ENCODE results near the gene PAK6. TPM values are rescaled to one million over a fixed set of nuclear protein-coding genes. Genes with fewer than 3 reads are reported as not detected.

Gene PAK6
- total RNA-seq, 1 experiment from 2014 or later: not detected

DNA sequence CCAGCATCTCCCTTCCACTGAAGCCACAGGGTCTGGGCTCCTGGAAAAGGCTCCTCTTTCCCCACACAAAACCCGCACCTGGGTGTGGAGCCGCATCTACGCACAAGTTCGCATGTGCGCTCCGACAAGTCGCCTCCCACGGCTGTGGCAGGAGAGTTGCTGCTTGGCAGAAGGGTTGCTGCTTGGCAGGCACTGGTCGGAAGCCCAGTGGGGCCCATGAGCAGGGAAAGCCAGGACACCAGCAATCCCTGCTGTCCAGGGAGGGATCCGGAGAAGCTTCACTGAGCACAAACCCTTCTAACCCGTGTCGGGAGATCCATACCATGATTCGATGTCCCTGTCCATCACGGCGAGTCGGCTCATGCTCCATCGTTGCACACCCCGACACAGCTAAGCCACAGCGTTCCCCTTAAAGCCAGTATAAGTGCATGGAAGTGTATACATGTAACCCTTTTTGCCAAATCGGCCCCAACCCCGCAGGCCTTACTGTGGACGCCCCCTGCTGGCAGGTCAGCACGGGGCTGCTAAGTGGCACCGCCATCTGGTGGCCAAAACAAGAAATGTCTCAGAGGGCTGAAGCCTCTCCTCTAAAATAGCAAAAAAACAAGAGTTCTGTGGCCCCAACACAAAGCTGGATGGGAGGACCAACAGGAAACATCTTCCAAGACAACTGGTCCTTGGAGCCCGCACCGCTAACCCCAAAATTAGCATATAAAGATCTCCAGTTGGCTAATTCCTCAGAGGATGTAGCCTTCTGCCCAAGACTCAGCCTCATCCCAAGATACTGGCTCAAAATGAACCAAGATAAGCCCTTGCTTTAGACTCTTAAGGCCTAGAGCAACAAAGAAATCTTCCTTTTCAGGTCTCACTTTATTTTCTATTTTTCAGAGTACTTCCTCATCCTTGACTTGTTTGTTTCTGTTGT is 35.7 kb downstream of the PAK6 start:
- no peaks in the 10 kb centered on the region for H3K9me3 ChIP-seq (replicated peaks)
- H3K4me1 ChIP-seq: peaks cover 20% of the 10 kb centered on the region
- H3K4me3 ChIP-seq: no peak overlapping the region
- no peaks in the 10 kb centered on the region for H3K36me3 ChIP-seq
- no peak overlapping the region for H3K27ac ChIP-seq
- no peaks in the 10 kb centered on the region for H3K27me3 ChIP-seq
- DNase-seq: peak; percentile 79 to 90

DNA sequence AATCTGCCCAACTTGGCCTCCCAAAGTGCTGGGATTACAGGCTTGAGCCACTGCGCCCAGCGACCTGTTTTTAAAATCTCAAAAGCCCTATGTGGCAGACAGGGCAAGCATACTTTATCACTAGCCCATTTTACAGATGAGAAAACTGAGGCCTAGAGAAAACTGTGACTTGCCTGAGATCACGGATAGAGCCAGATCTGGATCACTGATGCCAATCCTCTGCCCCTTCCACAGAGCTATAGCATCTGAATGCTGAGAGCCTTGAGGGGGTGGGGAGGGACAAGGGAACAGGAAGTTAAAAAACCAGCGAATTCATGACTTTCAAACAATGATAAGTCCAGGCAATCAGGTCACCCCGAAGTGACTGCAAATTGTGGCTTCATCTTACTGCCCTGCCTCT is 36.7 kb downstream of the PAK6 start:
- no peaks in the 10 kb centered on the region for H3K9me3 ChIP-seq (replicated peaks)
- H3K27me3 ChIP-seq: no peaks in the 10 kb centered on the region
- peaks cover 20% of the 10 kb centered on the region for H3K4me1 ChIP-seq
- no peaks in the 10 kb centered on the region for H3K36me3 ChIP-seq
- no peak for DNase-seq
- H3K4me3 ChIP-seq: no peak overlapping the region
- no peak overlapping the region for H3K27ac ChIP-seq

DNA sequence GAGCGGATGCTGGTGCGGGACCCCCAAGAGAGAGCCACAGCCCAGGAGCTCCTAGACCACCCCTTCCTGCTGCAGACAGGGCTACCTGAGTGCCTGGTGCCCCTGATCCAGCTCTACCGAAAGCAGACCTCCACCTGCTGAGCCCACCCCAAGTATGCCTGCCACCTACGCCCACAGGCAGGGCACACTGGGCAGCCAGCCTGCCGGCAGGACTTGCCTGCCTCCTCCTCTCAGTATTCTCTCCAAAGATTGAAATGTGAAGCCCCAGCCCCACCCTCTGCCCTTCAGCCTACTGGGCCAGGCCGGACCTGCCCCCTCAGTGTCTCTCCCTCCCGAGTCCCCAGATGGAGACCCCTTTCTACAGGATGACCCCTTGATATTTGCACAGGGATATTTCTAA is 37.1 kb downstream of the PAK6 start:
- H3K36me3 ChIP-seq: no peaks in the 10 kb centered on the region
- H3K27ac ChIP-seq: no peak overlapping the region
- H3K4me1 ChIP-seq: peaks cover 20% of the 10 kb centered on the region
- no peaks in the 10 kb centered on the region for H3K9me3 ChIP-seq (replicated peaks)
- H3K27me3 ChIP-seq: no peaks in the 10 kb centered on the region
- no peak for DNase-seq
- H3K4me3 ChIP-seq: no peak overlapping the region

DNA sequence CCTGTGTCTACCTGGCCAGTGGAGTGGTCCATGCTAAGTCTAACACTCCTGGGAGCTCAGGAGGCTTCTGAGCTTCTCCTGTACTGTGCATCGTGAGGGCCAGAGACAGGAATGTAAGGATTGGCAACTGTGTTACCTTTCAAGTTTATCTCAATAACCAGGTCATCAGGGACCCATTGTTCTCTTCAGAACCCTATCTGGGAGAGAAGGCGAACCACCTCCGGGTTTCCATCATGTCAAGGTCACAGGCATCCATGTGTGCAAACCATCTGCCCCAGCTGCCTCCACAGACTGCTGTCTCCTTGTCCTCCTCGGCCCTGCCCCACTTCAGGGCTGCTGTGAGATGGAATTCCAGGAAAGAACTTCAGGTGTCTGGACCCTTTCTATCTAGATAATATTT is 38.1 kb downstream of the PAK6 start:
- H3K36me3 ChIP-seq: no peaks in the 10 kb centered on the region
- no peaks in the 10 kb centered on the region for H3K9me3 ChIP-seq (replicated peaks)
- peaks cover 20% of the 10 kb centered on the region for H3K4me1 ChIP-seq
- DNase-seq: no peak
- no peaks in the 10 kb centered on the region for H3K27me3 ChIP-seq
- no peak overlapping the region for H3K27ac ChIP-seq
- no peak overlapping the region for H3K4me3 ChIP-seq

DNA sequence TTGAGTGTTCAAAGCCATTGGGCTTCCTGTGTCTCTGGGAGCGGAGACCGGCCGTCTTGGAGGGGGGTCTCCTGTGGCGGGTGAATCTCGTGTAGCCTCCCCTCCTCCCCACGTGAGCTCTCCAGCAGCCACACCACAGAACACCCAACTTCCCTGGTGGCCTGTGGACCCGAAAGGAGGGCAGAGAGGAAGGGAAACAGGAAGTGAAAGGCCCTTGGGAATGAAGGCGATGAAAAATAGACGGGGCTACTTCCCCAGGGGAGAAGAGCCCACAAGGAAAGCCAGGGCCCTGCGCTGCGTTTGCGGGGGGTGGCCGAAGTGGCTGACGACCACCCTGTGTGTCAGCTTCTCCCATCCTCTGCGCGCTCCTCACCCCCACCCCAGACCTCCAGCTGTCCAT is 38.6 kb downstream of the PAK6 start:
- Histone ChIP-seq H3K36me3 (no peaks in the 10 kb centered on the region), H3K4me3 (peak overlapping the region; percentile 45), H3K9me3 (replicated peaks) (no peaks in the 10 kb centered on the region), H3K4me1 (peaks cover 20% of the 10 kb centered on the region), H3K27ac (no peak overlapping the region), H3K27me3 (no peaks in the 10 kb centered on the region)
- DNase-seq: peak in 1 of 2 experiments; percentile 34

DNA sequence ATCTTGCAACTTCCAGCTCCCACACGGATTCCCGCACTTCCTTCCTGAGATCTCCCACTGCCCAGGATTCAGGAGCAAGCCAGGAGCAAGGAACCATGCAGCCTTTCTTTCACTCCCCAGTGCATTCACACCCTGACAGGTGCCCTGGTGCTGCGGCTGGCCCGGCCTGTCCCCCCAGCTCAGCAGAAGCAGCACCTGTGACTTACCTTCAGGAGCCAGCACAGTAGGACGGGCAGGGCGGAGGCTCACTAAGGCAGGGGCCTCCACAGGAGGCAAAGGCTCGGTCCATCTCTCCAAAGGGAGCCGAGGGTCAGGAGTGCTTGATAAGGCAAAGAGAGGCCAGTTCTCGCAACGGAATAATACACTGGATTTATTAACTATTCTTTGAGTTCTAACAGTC is 39.2 kb downstream of the PAK6 start:
- Histone ChIP-seq H3K9me3 (replicated peaks) (no peaks in the 10 kb centered on the region), H3K27ac (no peak overlapping the region), H3K36me3 (no peaks in the 10 kb centered on the region), H3K4me1 (peaks cover 20% of the 10 kb centered on the region), H3K27me3 (no peaks in the 10 kb centered on the region), H3K4me3 (peak overlapping the region; percentile 45)
- no peak for DNase-seq

DNA sequence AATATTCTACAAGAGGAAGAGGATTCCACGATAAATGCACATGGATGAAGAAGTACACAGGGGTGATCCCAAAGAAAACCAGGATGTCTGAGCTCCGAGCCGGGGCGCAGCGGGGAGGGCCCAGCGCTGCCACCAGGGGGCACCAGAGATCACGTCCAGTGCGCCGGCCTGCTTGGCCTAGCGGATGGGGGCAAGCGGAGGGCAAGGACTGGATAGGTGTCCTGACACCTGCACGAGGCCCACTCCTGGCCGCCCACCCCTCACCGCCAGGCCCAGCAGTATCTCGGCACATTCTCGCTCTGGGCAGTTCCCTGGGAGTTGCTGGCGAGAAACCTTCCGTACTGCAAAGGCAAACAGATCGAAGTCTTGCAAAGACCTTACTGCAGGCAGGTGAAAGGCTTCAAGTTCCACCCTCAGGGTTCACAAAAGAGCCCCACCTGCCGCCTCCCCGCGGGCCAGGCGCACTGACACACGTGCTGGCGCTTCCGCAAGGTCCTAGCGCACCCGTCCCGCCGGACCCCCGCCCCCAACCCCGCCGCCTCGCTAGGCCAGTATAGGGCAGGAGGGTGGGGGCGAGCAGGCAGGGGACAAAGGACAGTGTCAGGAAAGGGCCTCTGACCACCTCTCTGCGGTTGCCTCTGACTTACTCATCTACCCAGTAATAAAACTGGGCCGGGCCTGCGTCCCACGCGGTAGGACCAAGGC is 40.7 kb downstream of the PAK6 start:
- Histone ChIP-seq H3K9me3 (replicated peaks) (no peaks in the 10 kb centered on the region), H3K4me3 (no peak overlapping the region; the same call in 1 of the 2 replicates), H3K4me1 (peaks cover 20% of the 10 kb centered on the region), H3K36me3 (no peaks in the 10 kb centered on the region), H3K27me3 (no peaks in the 10 kb centered on the region), H3K27ac (no peak overlapping the region)
- DNase-seq: peak; percentile 66 to 79

DNA sequence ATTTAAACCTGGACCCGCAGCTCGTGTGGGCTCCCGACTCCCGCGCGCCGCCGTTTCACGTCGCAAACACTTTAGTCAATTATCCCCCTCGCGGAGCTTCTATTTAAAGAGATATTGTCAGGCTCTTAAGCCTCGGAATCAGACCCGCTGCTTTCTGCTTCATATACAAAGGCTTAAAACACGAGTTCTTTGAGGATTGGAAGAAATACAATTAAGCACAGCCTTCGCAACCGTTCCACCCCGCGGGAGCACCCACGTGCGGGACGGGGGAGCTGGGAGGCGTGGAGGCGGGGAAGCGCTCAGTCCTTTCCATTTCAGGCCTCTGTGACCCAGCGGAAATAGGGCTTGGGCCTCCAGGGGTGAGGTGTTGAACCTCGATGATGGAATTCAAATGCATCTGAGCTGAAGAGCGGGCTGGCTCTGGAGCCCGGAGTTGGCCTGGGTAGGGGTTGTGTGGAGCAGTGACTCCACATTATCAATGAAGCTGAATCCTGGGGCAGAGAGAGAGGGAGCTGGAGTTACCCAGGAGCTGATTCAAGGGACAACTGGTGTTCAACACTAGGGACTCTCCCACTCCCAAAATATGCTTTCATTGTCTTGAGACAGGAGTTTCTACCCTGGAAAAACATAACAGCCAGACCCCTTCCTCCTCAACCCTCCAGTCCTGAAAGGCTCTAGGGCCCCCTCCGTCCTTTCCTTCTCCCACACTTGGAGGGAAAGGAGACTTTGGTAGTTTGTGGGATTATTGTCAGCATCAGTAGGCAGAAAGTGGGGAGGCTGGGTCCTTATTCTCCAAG is 41.6 kb downstream of the PAK6 start:
- Histone ChIP-seq H3K27me3 (no peaks in the 10 kb centered on the region), H3K4me3 (no peak overlapping the region), H3K4me1 (peaks cover 25% of the 10 kb centered on the region), H3K36me3 (no peaks in the 10 kb centered on the region), H3K27ac (no peak overlapping the region), H3K9me3 (replicated peaks) (no peaks in the 10 kb centered on the region)
- no peak for DNase-seq

DNA sequence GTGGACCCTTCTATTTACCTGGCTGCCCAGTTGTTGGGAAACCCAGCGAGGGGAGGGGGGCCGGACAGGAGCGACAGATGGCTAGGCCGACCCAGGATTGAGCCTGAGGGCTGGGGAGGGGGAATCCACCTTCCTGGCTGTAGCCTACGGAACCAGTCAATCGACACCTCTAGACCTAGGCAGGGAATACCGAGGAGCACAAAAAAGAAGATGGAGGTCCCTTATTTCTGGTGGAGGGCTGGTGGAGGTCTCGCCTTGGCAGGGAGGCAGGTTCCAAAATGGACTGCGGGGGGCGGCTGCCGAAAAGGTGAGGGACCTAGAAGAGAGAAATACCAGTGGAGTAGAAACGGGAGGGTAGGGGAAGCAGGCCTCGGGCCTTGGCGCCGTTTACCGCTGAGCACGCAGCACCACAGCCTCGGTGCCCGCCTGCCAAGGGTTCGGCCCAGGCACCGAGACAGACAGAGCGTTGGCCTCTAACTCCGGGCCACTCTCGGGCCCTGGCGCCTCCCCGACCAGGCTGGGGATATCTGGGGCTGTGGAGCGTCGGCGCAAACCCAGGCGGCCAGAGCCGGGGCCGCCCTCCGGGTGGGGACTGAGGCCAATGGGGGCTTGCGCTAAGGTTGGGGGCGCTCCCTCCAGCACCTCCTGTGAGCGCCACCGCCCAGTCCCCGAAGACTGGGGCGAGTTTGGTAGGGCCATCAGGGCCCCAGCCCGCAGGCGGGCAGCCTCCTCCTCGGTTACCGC is 42.4 kb downstream of the PAK6 start:
- no peak for DNase-seq
- H3K4me3 ChIP-seq: no peak overlapping the region
- H3K27ac ChIP-seq: no peak overlapping the region
- no peaks in the 10 kb centered on the region for H3K9me3 ChIP-seq (replicated peaks)
- H3K4me1 ChIP-seq: peaks cover 32% of the 10 kb centered on the region
- H3K36me3 ChIP-seq: no peaks in the 10 kb centered on the region
- no peaks in the 10 kb centered on the region for H3K27me3 ChIP-seq

DNA sequence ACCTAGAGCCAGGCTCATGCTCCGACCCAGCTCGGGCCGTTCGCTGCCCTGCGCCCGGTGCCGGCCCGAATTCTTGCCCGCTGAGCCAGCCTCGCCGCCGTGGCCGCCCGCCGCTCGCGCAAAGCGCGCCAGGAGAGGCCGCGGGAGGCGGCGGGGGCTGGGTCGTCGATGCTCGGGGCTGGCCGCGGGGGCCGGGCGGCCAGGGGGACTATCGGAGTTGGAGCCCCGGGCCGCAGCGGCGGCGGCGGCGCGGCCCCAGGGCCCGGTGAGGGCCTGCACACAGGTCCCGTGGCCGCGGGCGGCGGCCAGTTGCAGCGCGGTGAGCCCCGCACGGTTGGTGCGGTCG is 42.9 kb downstream of the PAK6 start:
- Histone ChIP-seq H3K27me3 (no peaks in the 10 kb centered on the region), H3K27ac (no peak overlapping the region), H3K36me3 (no peaks in the 10 kb centered on the region), H3K9me3 (replicated peaks) (no peaks in the 10 kb centered on the region), H3K4me1 (peaks cover 36% of the 10 kb centered on the region), H3K4me3 (no peak overlapping the region)
- no peak for DNase-seq

DNA sequence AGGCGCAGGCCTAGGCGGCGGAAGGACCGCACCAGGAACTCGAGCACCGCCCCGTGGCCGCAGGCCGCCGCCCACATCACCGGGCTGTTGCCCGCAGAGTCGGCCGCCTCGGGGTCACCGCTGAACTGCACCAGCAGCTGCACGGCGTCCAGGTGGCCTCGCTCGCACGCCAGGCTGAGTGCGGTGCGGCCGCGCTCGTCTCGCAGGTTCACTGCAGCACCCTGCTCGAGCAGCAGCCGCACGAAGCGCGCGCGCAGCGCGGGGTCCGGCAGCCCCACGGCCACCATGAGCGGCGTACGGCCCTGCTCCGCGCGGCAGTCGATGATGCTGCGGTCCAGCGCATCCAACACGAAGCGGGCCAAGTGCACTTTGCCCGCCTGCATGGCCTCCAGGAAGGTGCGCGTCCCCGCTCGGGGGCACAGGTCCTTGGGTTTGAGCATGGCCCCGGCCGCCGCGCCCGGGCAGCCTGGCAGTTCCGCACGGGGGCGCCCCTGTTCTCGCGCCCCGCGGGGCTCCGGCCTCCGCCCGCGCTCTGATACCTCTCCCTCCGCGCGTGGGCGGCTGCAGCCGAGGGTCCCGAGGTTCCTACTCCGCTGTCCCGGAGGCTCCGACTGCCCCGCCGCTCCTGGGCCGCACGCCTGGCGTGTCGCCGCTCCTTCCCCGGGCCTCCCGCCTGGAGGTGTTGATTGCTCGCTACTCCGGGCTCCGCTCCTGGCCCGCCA is 43.4 kb downstream of the PAK6 start:
- DNase-seq: peak in 1 of 2 experiments; percentile 34
- Histone ChIP-seq H3K9me3 (replicated peaks) (no peaks in the 10 kb centered on the region), H3K4me3 (peak overlapping the region; percentile 60), H3K36me3 (no peaks in the 10 kb centered on the region), H3K27ac (no peak overlapping the region), H3K4me1 (peaks cover 40% of the 10 kb centered on the region), H3K27me3 (no peaks in the 10 kb centered on the region)

DNA sequence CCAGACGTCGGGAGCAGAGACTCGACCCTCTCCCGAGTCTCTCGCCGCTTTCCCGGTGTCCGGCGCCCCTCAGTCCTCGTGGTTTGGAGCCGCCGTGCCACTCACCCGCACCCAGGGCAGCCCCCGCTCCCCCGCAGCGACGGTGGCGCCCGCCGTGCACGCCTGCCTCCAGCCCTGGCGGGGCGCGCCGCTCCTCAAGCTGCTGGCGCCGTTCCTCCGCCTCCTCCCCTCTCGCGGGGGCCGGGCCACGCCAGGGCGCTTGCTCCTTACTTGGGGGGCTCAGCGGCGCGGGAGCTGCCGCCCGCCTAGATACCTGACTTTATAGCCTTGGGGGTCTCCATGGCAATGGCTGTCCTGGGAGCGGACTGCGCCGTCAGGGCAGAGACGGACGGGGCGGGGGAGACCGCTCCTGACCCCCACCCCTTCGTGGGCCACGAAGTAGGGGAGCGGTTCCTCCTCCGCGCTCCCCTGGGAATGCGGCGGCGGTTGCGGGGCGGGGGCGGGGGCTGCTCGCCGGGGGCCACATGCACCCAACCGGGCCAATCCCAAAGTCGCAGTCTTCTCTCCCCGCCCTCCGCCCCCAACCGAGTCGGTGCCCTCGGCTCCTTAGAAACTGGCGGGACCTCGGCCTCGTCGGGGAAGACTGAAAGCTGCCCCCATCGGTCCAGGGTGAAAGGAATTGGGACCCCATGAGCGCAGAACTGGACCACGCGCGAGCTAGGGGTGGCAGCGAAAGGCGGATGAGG is 44.2 kb downstream of the PAK6 start, which contains the start of gene ANKRD63:
Gene ANKRD63 (minus strand): TSS at position 196 of the 746 bp plus-strand sequence. CDS start 478 bp downstream, outside the sequence.
- no peaks in the 10 kb centered on the region for H3K27me3 ChIP-seq
- H3K4me1 ChIP-seq: peaks cover 46% of the 10 kb centered on the region
- H3K4me3 ChIP-seq: peak within 1 kb of the TSS; percentile 60
- H3K36me3 ChIP-seq: no peaks in the 10 kb centered on the region
- no peak within 1 kb of the TSS for H3K27ac ChIP-seq
- no peak for DNase-seq
- H3K9me3 ChIP-seq (replicated peaks): no peaks in the 10 kb centered on the region

DNA sequence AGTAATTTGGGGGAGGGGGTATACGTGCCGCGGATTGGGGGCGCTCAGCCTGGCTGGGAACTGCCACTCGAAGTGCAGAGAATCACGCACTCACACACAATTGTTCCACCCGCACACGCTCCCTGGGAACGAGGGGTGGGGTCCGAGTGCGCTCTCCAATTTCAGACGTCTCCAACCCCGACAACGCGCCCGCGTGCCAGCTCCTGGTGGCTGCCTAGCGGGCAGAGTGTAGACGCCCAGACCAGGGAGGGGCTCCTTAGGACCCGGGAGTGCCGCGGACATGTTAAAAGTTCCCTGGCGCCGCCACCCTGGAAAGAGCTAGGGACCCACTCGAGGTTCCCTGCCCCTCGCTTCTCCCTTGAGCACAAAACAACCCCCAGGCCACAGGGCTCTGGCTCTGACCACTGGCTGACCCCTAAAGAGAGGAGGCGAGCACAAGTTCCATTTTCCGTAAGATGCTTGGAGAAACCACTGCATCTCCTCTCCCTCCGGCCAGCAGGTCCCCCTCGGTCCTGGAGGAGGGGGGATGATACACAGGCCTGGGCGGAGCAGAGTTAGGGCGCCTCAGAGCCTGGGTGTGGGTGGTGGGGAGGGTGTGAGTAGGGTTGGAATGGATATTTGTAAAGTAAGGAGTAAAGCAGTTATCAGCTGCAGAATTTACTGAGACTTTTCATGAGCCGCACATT is 44.9 kb downstream of the PAK6 start:
- Histone ChIP-seq H3K4me3 (no peak overlapping the region), H3K9me3 (replicated peaks) (no peaks in the 10 kb centered on the region), H3K27me3 (no peaks in the 10 kb centered on the region), H3K36me3 (no peaks in the 10 kb centered on the region), H3K4me1 (peaks cover 44% of the 10 kb centered on the region), H3K27ac (no peak overlapping the region)
- no peak for DNase-seq
